ENCODE measurements around the gene ZIC5. TPM values are rescaled to one million over a fixed set of nuclear protein-coding genes. Genes with fewer than 3 reads are reported as not detected.

Gene ZIC5
- total and polyA plus RNA-seq, 12 donors = 0.04 TPM; not detected in 11

DNA sequence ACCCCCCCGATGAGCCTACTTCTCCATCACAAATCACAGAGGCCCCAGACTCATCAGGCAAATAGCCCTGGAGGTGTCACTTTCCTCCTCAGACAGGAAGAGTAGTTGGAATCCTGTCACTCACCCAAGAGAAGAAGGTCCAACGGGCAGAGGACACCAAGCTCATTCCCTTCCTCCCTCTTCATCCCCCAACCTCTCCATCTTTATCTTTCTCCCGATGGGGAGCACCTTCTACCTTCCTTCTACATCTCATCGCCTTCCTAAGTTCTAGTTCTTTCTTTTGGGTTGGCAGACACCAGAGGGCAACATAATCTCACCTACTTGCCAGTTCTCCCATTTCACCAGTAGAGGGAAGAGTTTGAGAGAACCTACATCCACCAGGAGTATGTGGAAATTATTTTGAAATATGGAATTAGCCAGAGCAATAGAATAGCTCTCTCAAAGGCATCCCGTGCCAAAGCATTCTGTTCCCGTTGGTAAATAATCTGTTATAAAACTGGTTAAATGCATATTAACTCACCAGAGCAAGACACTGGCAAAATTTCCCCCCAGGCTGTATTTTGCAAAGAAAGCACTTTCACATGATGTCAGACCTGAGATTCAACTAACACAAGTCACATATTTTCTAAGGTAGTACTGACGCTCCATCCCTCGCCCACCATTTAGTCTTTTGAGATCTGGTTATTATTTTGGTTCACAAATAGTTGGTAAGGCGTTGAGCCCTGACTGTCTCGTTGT lies 55.0 kb downstream of the ZIC5 start:
- Histone ChIP-seq H3K4me3 (no peak overlapping the region), H3K9me3 (replicated peaks in 1 of 3) (no peaks in the 10 kb centered on the region), H3K36me3 (replicated peaks in 1 of 2) (no peaks in the 10 kb centered on the region), H3K27ac (no peak overlapping the region), H3K27me3 (peaks cover 16% of the 10 kb centered on the region), H3K4me1 (replicated peaks in 1 of 2) (no peaks in the 10 kb centered on the region)
- intact Hi-C loops (cut with DNase I) = loop anchor here in 1 of 2 donors (5.0 to 10.0 kb wide), 3 partner anchors 262 to 601 kb away; no protein-coding TSS in a partner anchor
- TF ChIP-seq, protein P1, sequence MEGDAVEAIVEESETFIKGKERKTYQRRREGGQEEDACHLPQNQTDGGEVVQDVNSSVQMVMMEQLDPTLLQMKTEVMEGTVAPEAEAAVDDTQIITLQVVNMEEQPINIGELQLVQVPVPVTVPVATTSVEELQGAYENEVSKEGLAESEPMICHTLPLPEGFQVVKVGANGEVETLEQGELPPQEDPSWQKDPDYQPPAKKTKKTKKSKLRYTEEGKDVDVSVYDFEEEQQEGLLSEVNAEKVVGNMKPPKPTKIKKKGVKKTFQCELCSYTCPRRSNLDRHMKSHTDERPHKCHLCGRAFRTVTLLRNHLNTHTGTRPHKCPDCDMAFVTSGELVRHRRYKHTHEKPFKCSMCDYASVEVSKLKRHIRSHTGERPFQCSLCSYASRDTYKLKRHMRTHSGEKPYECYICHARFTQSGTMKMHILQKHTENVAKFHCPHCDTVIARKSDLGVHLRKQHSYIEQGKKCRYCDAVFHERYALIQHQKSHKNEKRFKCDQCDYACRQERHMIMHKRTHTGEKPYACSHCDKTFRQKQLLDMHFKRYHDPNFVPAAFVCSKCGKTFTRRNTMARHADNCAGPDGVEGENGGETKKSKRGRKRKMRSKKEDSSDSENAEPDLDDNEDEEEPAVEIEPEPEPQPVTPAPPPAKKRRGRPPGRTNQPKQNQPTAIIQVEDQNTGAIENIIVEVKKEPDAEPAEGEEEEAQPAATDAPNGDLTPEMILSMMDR (IDR thresholded peaks at IDR 0.05) = peak; percentile 69 to 98 (median 86)
- no peak for TF ChIP-seq POLR2A (IDR thresholded peaks at IDR 0.05)
- 33 to 40% (median 36%) methylated on average over 10 of the region's 10 CpGs for WGBS, 4 donors
- DNase-seq = peak in 3 of 7 donors; percentile 13 to 27 (median 20)

GRCh38 chr13:99913167-99913566 lies 58.4 kb downstream of the ZIC5 start:
- WGBS, 4 donors = 60 to 80% (median 79%) methylated on average over 7 of the region's 7 CpGs
- Histone ChIP-seq H3K9me3 (replicated peaks in 1 of 3) (no peaks in the 10 kb centered on the region), H3K27ac (no peak overlapping the region), H3K27me3 (peaks cover 20% of the 10 kb centered on the region), H3K4me3 (no peak overlapping the region), H3K4me1 (replicated peaks in 1 of 2) (no peaks in the 10 kb centered on the region), H3K36me3 (replicated peaks in 1 of 2) (no peaks in the 10 kb centered on the region)
- intact Hi-C loops (cut with DNase I) = loop anchor here in 1 of 2 donors (10.0 kb wide), 1 partner anchor 258 kb away; no protein-coding TSS in a partner anchor
- no peak for TF ChIP-seq POLR2A (IDR thresholded peaks at IDR 0.05)
- TF ChIP-seq, protein P1 (IDR thresholded peaks at IDR 0.05) = no peak
- no peak for DNase-seq

Other genes starting within 250 kb of the ZIC5 start
- gene ZIC2, start 10.0 kb upstream of the ZIC5 start, total RNA-seq = under 1 TPM in 2 of 9 donors, not detected in 7; 0.43 to 0.46 TPM
- gene ZIC2, start 10.0 kb upstream of the ZIC5 start, polyA plus RNA-seq = not detected
- 100 to 1,000 TPM in 4 of 9 donors, 10 to 100 TPM in 5; 46.9 to 176 (median 98.7) TPM for gene PCCA, start 117.3 kb upstream of the ZIC5 start, total RNA-seq
- gene PCCA, start 117.3 kb upstream of the ZIC5 start, polyA plus RNA-seq = 100 to 1,000 TPM in 1 of 3 donors, 10 to 100 TPM in 2; 27.6 to 158 (median 49.9) TPM

Measured in adrenal gland (tissue), 12 donors.